ENCODE measurements around the gene HACD3. TPM values are rescaled to one million over a fixed set of nuclear protein-coding genes. Genes with fewer than 3 reads are reported as not detected.

The HACD3 gene
- total RNA-seq: 10 to 100 TPM; 30.5 to 43.0 (median 38.1) TPM

GRCh38 chr15:65530318-65531111 is at the start of gene HACD3:
Gene HACD3, plus strand, starts transcription at chr15:65530463. Its CDS starts 169 bp downstream, at chr15:65530632.
- peak within 1 kb of the TSS; percentile 57 for H3K4me3 ChIP-seq (ENCODE audit: low read depth, poor library complexity, severe bottlenecking)
- TF ChIP-seq CTCF (IDR thresholded peaks at IDR 0.05) (no peak), POLR2A (IDR thresholded peaks at IDR 0.05) (peak in 1 of 2 donors; percentile 8)
- DNase-seq (ENCODE audit: low spot score in 2 of 2): peak; percentile 61 to 96
- 0 to 1% methylated on average over 37 to 50 of the region's 88 CpGs for WGBS, 2 donors
- intact Hi-C loops (cut with DNase I; ENCODE audit: low total_unique reads): no loop called here

- intact Hi-C loops (cut with DNase I; ENCODE audit: low total_unique reads): no loop called here
- no peak overlapping the region for H3K4me3 ChIP-seq (ENCODE audit: low read depth, poor library complexity, severe bottlenecking)
- TF ChIP-seq CTCF (IDR thresholded peaks at IDR 0.05): no peak
- no peak for TF ChIP-seq POLR2A (IDR thresholded peaks at IDR 0.05)
- 92 to 93% methylated on average over 4 of the region's 4 CpGs for WGBS, 2 donors
- no peak for DNase-seq (ENCODE audit: low spot score in 2 of 2)
These were observed 45.4 kb upstream of the HACD3 start for GRCh38 chr15:65484876-65485275.

GRCh38 chr15:65494076-65494475 is 36.2 kb upstream of the HACD3 start:
- intact Hi-C loops (cut with DNase I; ENCODE audit: low total_unique reads): no loop called here
- H3K4me3 ChIP-seq (ENCODE audit: low read depth, poor library complexity, severe bottlenecking): no peak overlapping the region
- 89 to 94% methylated on average over 4 of the region's 4 CpGs for WGBS, 2 donors
- TF ChIP-seq POLR2A (IDR thresholded peaks at IDR 0.05) (no peak), CTCF (IDR thresholded peaks at IDR 0.05) (no peak)
- no peak for DNase-seq (ENCODE audit: low spot score in 2 of 2)

- intact Hi-C loops (cut with DNase I; ENCODE audit: low total_unique reads): no loop called here
- no peak for DNase-seq (ENCODE audit: low spot score in 2 of 2)
- 85 to 87% methylated on average over 2 of the region's 2 CpGs for WGBS, 2 donors
- TF ChIP-seq POLR2A (IDR thresholded peaks at IDR 0.05) (no peak), CTCF (IDR thresholded peaks at IDR 0.05) (no peak)
- H3K4me3 ChIP-seq (ENCODE audit: low read depth, poor library complexity, severe bottlenecking): no peak overlapping the region
These were observed 20.9 kb upstream of the HACD3 start for GRCh38 chr15:65509321-65509720.

GRCh38 chr15:65512189-65512588 is 18.1 kb upstream of the HACD3 start:
- DNase-seq (ENCODE audit: low spot score in 2 of 2): no peak
- TF ChIP-seq POLR2A (IDR thresholded peaks at IDR 0.05) (no peak), CTCF (IDR thresholded peaks at IDR 0.05) (no peak)
- intact Hi-C loops (cut with DNase I; ENCODE audit: low total_unique reads): no loop called here
- H3K4me3 ChIP-seq (ENCODE audit: low read depth, poor library complexity, severe bottlenecking): no peak overlapping the region
- WGBS, 2 donors: 90 to 93% methylated on average over 5 of the region's 5 CpGs

All from lower leg skin (tissue), 4 donors.